NCI-H2227 (cell line): Measurements from ENCODE around the gene KRT8.
"Not testable (repeated sequence)": the region's sequence is repeated elsewhere in the genome, so short reads cannot be mapped to it uniquely, and the experiment has no call there.

Experiments used
- DNase-seq: peaks from one replicate; lab custom pipeline; 2025; ENCODE audit not compliant: unreplicated experiment; lab: John Stamatoyannopoulos, UW

Gene KRT8

GRCh38 chr12:52876372-52876771 lies 28.5 kb downstream of the KRT8 start:
- DNase-seq, result no peak

DNA sequence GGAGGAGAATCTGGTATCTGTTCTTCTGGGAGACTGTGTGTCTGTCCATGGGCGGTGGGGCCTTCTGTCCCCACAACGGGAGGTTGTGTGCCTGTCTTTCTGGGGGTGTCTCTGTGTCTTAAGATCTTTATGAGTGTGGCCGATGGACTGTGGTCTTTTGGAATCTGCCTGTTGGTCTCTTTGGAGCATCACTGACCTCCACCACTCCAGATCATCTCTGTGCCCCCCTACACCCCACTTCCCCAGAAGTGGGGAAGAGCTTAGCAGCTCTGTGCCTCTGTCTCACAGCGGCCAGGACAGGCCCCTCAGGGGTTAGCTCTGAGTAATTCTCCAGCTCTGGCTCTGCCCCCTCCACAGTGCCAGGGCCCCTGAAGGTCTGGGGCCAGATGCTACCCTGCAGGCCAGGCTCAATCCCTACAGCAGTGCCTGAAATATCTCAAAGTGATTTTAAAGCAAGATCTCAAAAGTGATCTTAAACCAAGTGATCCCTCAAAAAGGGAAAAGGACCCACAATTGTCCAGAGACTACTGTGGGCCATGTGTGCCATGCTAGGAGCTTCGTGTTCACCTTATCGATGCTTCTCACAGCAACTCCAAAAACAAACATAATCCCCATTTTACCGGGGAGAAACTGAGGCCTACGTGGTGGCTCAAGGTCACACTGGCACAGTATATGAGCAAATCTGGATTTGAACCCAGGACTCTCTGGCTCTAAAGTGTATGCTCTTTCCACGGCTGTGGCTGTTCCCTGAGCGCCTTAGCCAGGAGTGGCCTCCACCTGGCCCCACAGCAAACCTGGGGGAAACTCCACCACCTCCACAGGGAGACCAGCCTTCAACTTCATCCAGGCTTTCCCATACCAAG lies 30.1 kb downstream of the KRT8 start:
- DNase-seq, result no peak

GRCh38 chr12:52873832-52874572 lies 30.9 kb downstream of the KRT8 start:
- DNase-seq, result peak; percentile 45

GRCh38 chr12:52873513-52873831 lies 31.4 kb downstream of the KRT8 start:
- DNase-seq, result no peak

DNA sequence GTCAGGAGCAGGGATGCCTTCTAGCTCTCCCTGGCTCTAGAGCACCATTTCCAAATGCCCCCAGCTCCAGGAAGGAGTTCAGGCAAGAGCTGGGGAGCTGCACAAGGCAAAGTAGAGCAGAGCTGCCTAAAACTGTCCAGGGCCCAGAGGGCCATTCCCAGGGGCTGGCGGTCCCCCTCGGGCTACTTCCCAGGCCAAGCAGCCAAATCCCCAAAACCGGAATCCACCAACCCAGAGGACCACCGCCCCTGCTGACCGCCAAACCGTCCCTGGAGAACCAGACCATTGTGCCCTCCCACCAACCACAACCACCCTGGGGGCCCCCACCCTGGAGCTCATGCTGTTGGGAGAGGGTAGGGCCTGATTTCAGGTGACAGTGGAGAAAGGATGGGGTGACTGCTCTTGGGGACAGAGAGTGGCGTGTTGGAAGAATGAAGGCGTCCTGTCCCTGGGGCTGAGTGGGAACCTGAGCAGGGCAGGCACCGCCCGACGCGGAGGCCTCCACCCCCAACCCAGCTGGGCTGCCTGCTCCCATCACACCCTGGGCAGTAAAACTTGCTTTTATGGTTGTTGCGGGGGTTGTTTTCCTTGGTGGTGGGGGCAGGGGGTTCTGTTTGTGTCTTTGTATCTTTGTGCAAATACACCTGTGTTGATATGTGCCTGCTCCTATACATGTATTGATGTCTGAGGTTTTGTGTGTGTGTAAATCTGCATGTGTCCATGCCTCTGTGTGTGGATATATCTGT lies 32.1 kb downstream of the KRT8 start:
- DNase-seq, result no peak

- no peak for DNase-seq
Measured at GRCh38 chr12:52871291-52872039, 33.4 kb downstream of the KRT8 start.

DNA sequence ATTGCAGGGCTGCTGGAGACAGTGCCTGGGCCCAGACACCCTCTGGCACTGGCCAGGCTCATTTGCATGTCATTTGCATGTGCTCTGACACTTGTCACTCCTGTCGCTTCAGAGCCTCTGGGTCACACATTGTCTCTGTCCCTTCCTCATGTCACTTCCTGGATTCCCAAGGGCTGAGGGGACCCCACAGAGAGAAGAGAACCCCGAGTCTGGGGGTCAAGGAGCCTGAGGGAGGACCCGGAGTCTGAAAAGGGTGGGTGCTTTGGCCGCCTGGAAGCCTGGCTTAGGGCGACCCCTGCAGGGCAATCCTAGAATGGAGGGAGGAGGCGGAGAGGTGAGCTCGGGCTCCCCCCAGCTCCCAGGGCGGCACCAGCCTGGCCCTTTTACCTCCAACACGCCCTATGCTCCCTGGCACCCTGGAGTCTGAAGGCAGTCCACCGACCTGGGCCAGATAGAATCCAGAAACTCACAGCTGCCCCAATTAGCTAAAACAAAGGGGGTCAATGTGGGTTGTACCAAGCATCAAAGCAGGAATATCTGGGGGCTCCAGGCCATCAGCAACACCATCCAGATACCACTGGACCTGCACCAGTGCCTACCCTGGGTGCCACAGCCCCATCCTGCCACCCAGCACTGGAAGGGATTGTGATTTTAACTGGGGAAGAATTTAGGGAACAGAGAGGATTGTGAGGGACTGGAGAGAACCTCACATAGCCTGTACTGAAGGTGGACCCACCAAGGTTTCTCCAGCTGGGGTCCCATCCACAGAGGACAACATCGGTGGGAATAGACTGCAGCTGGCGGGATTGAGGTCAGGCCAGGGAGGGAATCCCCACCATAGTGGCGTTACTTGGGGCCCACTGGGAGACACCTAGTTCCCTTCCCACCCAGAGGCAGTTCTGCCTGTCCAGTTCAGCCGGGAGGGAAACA lies 34.2 kb downstream of the KRT8 start:
- DNase-seq, result peak; percentile 19

GRCh38 chr12:52867642-52868041 lies 37.2 kb downstream of the KRT8 start:
- no peak for DNase-seq

DNA sequence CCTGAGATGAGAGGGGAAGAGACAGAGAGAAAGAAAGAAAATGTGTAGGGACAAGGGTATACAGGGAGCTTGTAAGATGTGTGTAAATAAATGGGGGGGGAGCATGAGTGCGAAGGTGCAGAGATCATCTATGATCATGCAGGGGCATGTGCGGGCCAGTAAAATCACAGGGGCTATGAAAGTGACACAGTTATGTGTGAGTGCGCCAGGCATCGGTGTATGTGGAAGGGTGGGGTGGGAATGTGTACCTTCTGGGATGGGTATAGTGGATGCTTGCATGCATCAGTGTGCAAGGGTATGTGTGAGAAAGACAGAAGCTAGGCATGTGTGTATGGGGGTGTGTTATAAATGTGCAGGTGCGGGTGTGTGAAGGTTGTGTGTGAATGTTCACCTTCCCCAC lies 37.7 kb downstream of the KRT8 start:
- DNase-seq, result no peak

- DNase-seq, result peak; percentile 76
Measured at GRCh38 chr12:52865090-52865944, 39.6 kb downstream of the KRT8 start.

- DNase-seq, result no peak
Measured at GRCh38 chr12:52862023-52862422, 42.9 kb downstream of the KRT8 start.

- no peak for DNase-seq
Measured at GRCh38 chr12:52861511-52861910, 43.4 kb downstream of the KRT8 start.

GRCh38 chr12:52860102-52860823 lies 44.6 kb downstream of the KRT8 start:
- DNase-seq, result no peak

GRCh38 chr12:52857500-52857899 lies 47.4 kb downstream of the KRT8 start:
- DNase-seq, result no peak

DNA sequence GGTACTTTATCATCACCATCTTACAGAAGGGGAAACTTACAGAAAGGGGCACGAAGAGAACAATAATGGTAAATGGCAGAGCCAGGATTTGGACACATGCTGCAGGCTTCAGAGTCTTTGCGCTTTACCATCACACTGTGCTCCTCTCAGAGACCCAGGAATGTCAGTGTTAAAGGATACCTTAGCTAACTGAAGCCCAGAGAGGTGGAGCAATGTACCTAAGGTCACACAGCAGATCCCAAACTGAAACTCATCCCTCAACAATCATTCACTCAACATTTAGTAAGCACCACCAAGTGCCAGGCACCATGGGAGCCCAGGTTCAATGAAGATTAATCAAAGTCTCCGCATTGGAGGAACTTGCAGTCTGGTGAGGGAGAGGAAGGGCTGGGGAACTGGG lies 48.1 kb downstream of the KRT8 start:
- no peak for DNase-seq

GRCh38 chr12:52856077-52856476 lies 48.8 kb downstream of the KRT8 start:
- DNase-seq, result not testable (repeated sequence)

- DNase-seq, result no peak
Measured at GRCh38 chr12:52851787-52852186, 53.1 kb downstream of the KRT8 start.

- no peak for DNase-seq
Measured at GRCh38 chr12:52850681-52851080, 54.2 kb downstream of the KRT8 start.
